Fibroblast of the aortic adventitia (primary cell): Measurements from ENCODE around the gene PCK2. TPM values are rescaled to one million over a fixed set of nuclear protein-coding genes. Genes with fewer than 3 reads are reported as not detected.

Experiments
- DNase-seq: peaks from one replicate; pipeline ENCODE4 v3.0.0-alpha.2; 2010; ENCODE audit warnings: low read depth
- H3K4me3 ChIP-seq: 2 replicates; pipeline ENCODE4 v1.5.1; 2011; ENCODE audit warnings: low read depth, mild to moderate bottlenecking, control low read depth, low read length, moderate library complexity
- CTCF ChIP-seq: IDR thresholded peaks from 2 replicates; pipeline ENCODE4 v1.5.1; 2011; ENCODE audit warnings: mild to moderate bottlenecking, low read length, control low read depth, inconsistent platforms; ENCODE audit not compliant: insufficient read depth
- total RNA-seq: library from RNA; depleted of rRNA; stranded (reverse); fragments of >200 nt; gene quantifications from 2 replicates; pipeline ENCODE4 v1.2.3, GENCODE V29; 2012; ENCODE audit warnings: low replicate concordance

PCK2 gene
- total RNA-seq, 1 donor = 36.5 TPM

- no peak overlapping the region for H3K4me3 ChIP-seq
- TF ChIP-seq CTCF = no peak
- no peak for DNase-seq
Measured at GRCh38 chr14:24138396-24139271, 44.5 kb downstream of the PCK2 start.

GRCh38 chr14:24139272-24139934 is 45.3 kb downstream of the PCK2 start:
- no peak for DNase-seq
- no peak for TF ChIP-seq CTCF
- peak overlapping the region; percentile 17 for H3K4me3 ChIP-seq

GRCh38 chr14:24141097-24141880 is 47.2 kb downstream of the PCK2 start, which contains the start of gene EMC9:
Gene EMC9, minus strand, starts transcription at chr14:24141591. Its CDS starts 287 bp downstream, at chr14:24141304.
- peak; percentile 99 for DNase-seq
- H3K4me3 ChIP-seq = peak within 1 kb of the TSS; percentile 92
- peak; percentile 60 for TF ChIP-seq CTCF

GRCh38 chr14:24143511-24143910 is 49.4 kb downstream of the PCK2 start:
- DNase-seq = peak; percentile 31

GRCh38 chr14:24144451-24144850 is 50.3 kb downstream of the PCK2 start:
- no peak for TF ChIP-seq CTCF
- no peak for DNase-seq
- no peak overlapping the region for H3K4me3 ChIP-seq

More at GRCh38 chr14:24143511-24143910, 49.4 kb downstream of the PCK2 start:
- H3K4me3 ChIP-seq = no peak overlapping the region
- no peak for TF ChIP-seq CTCF

- no peak for DNase-seq
- peak overlapping the region; percentile 95 for H3K4me3 ChIP-seq
- TF ChIP-seq CTCF = no peak
Measured at GRCh38 chr14:24145219-24145618, 51.1 kb downstream of the PCK2 start.
